Measurements from ENCODE around the gene AHRR. TPM values are rescaled to one million over a fixed set of nuclear protein-coding genes. Genes with fewer than 3 reads are reported as not detected.

AHRR gene
- total RNA-seq, 1 experiment from 2014 or later: 2.2 TPM

DNA sequence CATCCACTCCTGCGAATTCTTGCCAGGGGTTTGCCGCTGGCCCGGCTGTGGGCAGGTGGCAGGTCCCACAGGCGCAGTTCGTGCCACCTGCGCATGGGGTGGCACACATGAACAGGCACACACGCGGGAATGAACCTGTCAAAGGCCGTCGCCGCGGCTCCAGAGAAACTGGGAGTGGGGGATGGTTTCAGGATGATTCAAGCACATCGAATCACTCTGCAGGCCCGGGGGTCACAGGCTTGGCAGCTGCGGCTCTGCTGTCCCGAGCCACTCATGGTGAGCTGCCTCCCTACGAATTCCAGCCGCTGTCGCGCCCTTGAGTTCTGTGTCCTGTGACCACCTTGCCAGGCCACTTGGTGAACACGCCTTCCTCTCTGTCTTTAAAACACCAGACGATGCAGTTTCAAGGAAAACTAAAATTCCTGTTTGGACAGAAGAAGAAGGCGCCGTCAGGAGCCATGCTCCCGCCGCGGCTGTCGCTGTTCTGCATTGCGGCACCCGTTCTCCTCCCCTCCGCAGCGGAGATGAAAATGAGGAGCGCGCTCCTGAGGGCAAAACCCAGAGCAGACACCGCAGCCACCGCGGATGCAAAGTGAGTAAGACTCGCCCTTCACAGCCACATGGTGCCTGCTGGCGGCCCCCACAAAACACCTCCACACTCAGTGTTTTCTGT, 106.0 kb downstream of the AHRR start:
- H4K91ac ChIP-seq (ENCODE audit: insufficient read length, low read depth, low read length): no peak overlapping the region
- H3K4me2 ChIP-seq (ENCODE audit: insufficient read depth, insufficient read length, low read length): no peak overlapping the region
- H3K9me3 Mint-ChIP-seq: peaks cover 6 to 8% of the 10 kb centered on the region in 2 experiments; a peak in 2 of 5 replicates
- peaks cover 7% of the 10 kb centered on the region for H3K27me3 Mint-ChIP-seq (ENCODE audit: low read depth)
- H3K56ac ChIP-seq (ENCODE audit: insufficient read length, low read depth, low read length): no peak overlapping the region
- no peaks in the 10 kb centered on the region for H3K79me2 ChIP-seq (ENCODE audit: insufficient read depth, low read length)
- no peak overlapping the region for H4K8ac ChIP-seq (replicated peaks; ENCODE audit: insufficient read length, low read depth, low read length)
- TF ChIP-seq, protein P1, sequence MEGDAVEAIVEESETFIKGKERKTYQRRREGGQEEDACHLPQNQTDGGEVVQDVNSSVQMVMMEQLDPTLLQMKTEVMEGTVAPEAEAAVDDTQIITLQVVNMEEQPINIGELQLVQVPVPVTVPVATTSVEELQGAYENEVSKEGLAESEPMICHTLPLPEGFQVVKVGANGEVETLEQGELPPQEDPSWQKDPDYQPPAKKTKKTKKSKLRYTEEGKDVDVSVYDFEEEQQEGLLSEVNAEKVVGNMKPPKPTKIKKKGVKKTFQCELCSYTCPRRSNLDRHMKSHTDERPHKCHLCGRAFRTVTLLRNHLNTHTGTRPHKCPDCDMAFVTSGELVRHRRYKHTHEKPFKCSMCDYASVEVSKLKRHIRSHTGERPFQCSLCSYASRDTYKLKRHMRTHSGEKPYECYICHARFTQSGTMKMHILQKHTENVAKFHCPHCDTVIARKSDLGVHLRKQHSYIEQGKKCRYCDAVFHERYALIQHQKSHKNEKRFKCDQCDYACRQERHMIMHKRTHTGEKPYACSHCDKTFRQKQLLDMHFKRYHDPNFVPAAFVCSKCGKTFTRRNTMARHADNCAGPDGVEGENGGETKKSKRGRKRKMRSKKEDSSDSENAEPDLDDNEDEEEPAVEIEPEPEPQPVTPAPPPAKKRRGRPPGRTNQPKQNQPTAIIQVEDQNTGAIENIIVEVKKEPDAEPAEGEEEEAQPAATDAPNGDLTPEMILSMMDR (conservative IDR thresholded peaks at IDR 0.05): no peak
- no peak overlapping the region for H2AFZ ChIP-seq (ENCODE audit: low read length)
- no peaks in the 10 kb centered on the region for H3K23me2 ChIP-seq (ENCODE audit: insufficient read length, low read depth, low read length, poor library complexity, severe bottlenecking)
- peak overlapping the region in 1 of 3 experiments; percentile 44; a peak in 1 of 7 replicates for H3K27ac Mint-ChIP-seq
- no peak overlapping the region for H3K14ac ChIP-seq (ENCODE audit: insufficient read depth, low read length)
- no peaks in the 10 kb centered on the region for H3K79me1 ChIP-seq (ENCODE audit: insufficient read depth, low read depth, low read length, poor library complexity, severe bottlenecking)
- H3K23ac ChIP-seq (ENCODE audit: insufficient read length, low read depth, low read length): no peak overlapping the region
- H2BK120ac ChIP-seq (ENCODE audit: low read depth, low read length, poor library complexity, severe bottlenecking): no peak overlapping the region
- no peak overlapping the region for H3K4me3 Mint-ChIP-seq
- H3K4me1 ChIP-seq (ENCODE audit: insufficient read depth, low read length): no peaks in the 10 kb centered on the region
- no CpG with 5 or more reads among the region's 39 CpGs for WGBS (ENCODE audit: extremely low coverage, insufficient read length, low lambda C conversion rate)
- H3K27me3 ChIP-seq (ENCODE audit: insufficient read depth, low read length): no peaks in the 10 kb centered on the region
- H4K5ac ChIP-seq (ENCODE audit: insufficient read length, low read depth, low read length): no peak overlapping the region
- no peak overlapping the region for H2BK12ac ChIP-seq (ENCODE audit: insufficient read length, low read depth, low read length)
- no peak overlapping the region for H3K18ac ChIP-seq (ENCODE audit: insufficient read length, low read depth, low read length)
- no peak overlapping the region for H2BK15ac ChIP-seq (ENCODE audit: low read depth, low read length)
- no peak overlapping the region for H2BK20ac ChIP-seq (ENCODE audit: low read depth, low read length, poor library complexity, severe bottlenecking)
- H3K36me3 Mint-ChIP-seq (ENCODE audit: insufficient read depth in 1 of 3, low read depth in 3 of 3): peaks cover 0 to 4% (median 0%) of the 10 kb centered on the region in 3 experiments; a peak in 3 of 7 replicates
- H3K27ac ChIP-seq (ENCODE audit: insufficient read length, low read depth, low read length): no peak overlapping the region
- no peaks in the 10 kb centered on the region for H4K20me1 ChIP-seq (ENCODE audit: control insufficient read depth, insufficient read depth, insufficient read length)
- no peak for DNase-seq
- no peaks in the 10 kb centered on the region for H3K9me3 ChIP-seq (ENCODE audit: control insufficient read depth, low read depth, low read length)
- no peak overlapping the region for H3K9ac ChIP-seq (ENCODE audit: extremely low read depth, insufficient read length, low read length)
- no peak overlapping the region for H3T11ph ChIP-seq (ENCODE audit: low read length)
- H2BK5ac ChIP-seq (ENCODE audit: insufficient read length, low read length): no peak overlapping the region
- no peak overlapping the region for H2AK5ac ChIP-seq (ENCODE audit: insufficient read length, low read length)
- peaks cover 3 to 7% of the 10 kb centered on the region in 2 experiments; a peak in 3 of 4 replicates for H3K4me1 Mint-ChIP-seq
- no peak overlapping the region for H3K4ac ChIP-seq (ENCODE audit: low read depth, low read length)
